Neural cell (in vitro differentiated cells): ENCODE data around the gene DNM1. TPM values are rescaled to one million over a fixed set of nuclear protein-coding genes. Genes with fewer than 3 reads are reported as not detected.

Experiments used
- H2AFZ ChIP-seq: fragments of 200-600, 300-800 bp; sonication (generic), shearing (Covaris generic); 2 replicates; pipeline ENCODE4 v1.6.0; 2014; ENCODE audit warnings: low read depth, mild to moderate bottlenecking, antibody characterized with exemption, low read length, moderate library complexity
- H3F3A ChIP-seq: fragments of 200-600 bp; shearing (Covaris generic); 2 replicates; pipeline ENCODE4 v1.6.1; 2016; ENCODE audit warnings: mild to moderate bottlenecking, moderate library complexity, mixed read lengths, antibody characterized with exemption, low read length; ENCODE audit not compliant: insufficient read depth, poor library complexity, severe bottlenecking
- H3K27ac ChIP-seq: fragments of 200-600, 300-800 bp; sonication (generic), shearing (Covaris generic); 2 replicates; pipeline ENCODE4 v1.5.1; 2014; ENCODE audit warnings: mild to moderate bottlenecking, low read length, moderate library complexity
- H3K27me3 ChIP-seq: fragments of 300-800, 200-600 bp; sonication (generic), shearing (Covaris generic); 2 replicates; pipeline ENCODE4 v1.6.0; 2014; ENCODE audit warnings: mild to moderate bottlenecking, low read depth, low read length, moderate library complexity; ENCODE audit not compliant: insufficient read depth
- H3K36me3 ChIP-seq: fragments of 300-800, 200-600 bp; sonication (generic), shearing (Covaris generic); 2 replicates; pipeline ENCODE4 v1.5.1; 2014; ENCODE audit warnings: mild to moderate bottlenecking, antibody characterized with exemption, low read length, moderate library complexity; ENCODE audit not compliant: insufficient read depth
- H3K4me2 ChIP-seq: fragments of 300-800, 200-600 bp; sonication (generic), shearing (Covaris generic); 2 replicates; pipeline ENCODE4 v1.6.0; 2014; ENCODE audit warnings: mild to moderate bottlenecking, low read length
- H3K4me3 ChIP-seq: fragments of 300-800, 200-600 bp; sonication (generic), shearing (Covaris generic); 2 replicates; pipeline ENCODE4 v1.5.1; 2014; ENCODE audit warnings: mild to moderate bottlenecking, low read length, moderate library complexity
- H3K79me2 ChIP-seq: fragments of 200-600 bp; shearing (Covaris generic); replicated peaks from 2 replicates; pipeline ENCODE4 v1.6.0; 2014; ENCODE audit warnings: mild to moderate bottlenecking, low read length, moderate library complexity; ENCODE audit not compliant: insufficient read depth
- H3K9ac ChIP-seq: fragments of 300-800, 200-600 bp; sonication (generic), shearing (Covaris generic); 2 replicates; pipeline ENCODE4 v1.6.1; 2016; ENCODE audit warnings: mild to moderate bottlenecking, low read length, mixed read lengths
- H3K9me2 ChIP-seq: fragments of 200-600 bp; shearing (Covaris generic); 2 replicates; pipeline ENCODE4 v1.6.1; 2016; ENCODE audit warnings: mild to moderate bottlenecking, low read length, mixed read lengths; ENCODE audit not compliant: insufficient read depth
- H3K9me3 ChIP-seq: fragments of 200-600, 300-800 bp; sonication (generic), shearing (Covaris generic); 2 replicates; pipeline ENCODE4 v1.6.1; 2016; ENCODE audit warnings: mild to moderate bottlenecking, mixed run types, low read length, moderate library complexity, mixed read lengths
- H4K20me1 ChIP-seq: fragments of 200-600 bp; shearing (Covaris generic); 2 replicates; pipeline ENCODE4 v1.6.1; 2016; ENCODE audit warnings: mild to moderate bottlenecking, mixed run types; ENCODE audit not compliant: insufficient read depth
- CTCF ChIP-seq: fragments of 450-650 bp; IDR thresholded peaks from 2 replicates; pipeline ENCODE4 v1.5.1; 2014; ENCODE audit warnings: antibody characterized with exemption, mild to moderate bottlenecking, moderate library complexity; ENCODE audit not compliant: poor library complexity, severe bottlenecking
- EP300 ChIP-seq: fragments of 450-650 bp; conservative IDR thresholded peaks from 2 replicates; pipeline ENCODE4 v1.6.1; 2014; ENCODE audit warnings: antibody characterized with exemption, mild to moderate bottlenecking, moderate library complexity; ENCODE audit not compliant: poor library complexity, severe bottlenecking
- EZH2 ChIP-seq: fragments of 200-600, 300-800 bp; shearing (Covaris generic), sonication (generic); IDR thresholded peaks from 2 replicates; pipeline ENCODE4 v1.6.1; 2014; ENCODE audit warnings: antibody characterized with exemption, low read length, borderline replicate concordance, mild to moderate bottlenecking; ENCODE audit not compliant: insufficient read depth, poor library complexity, severe bottlenecking
- MXI1 ChIP-seq: fragments of 450-650 bp; conservative IDR thresholded peaks from 2 replicates; pipeline ENCODE4 v1.6.1; 2014; ENCODE audit warnings: antibody characterized with exemption, mild to moderate bottlenecking; ENCODE audit not compliant: poor library complexity, severe bottlenecking
- RAD21 ChIP-seq: fragments of 450-650 bp; conservative IDR thresholded peaks from 2 replicates; pipeline ENCODE4 v1.6.1; 2014; ENCODE audit warnings: antibody characterized with exemption, mild to moderate bottlenecking, moderate library complexity
- REST ChIP-seq: IDR thresholded peaks from 2 replicates; pipeline ENCODE4 v1.6.1; 2012; ENCODE audit warnings: borderline replicate concordance
- SMC3 ChIP-seq: fragments of 450-650 bp; conservative IDR thresholded peaks from 2 replicates; pipeline ENCODE4 v1.6.1; 2014; ENCODE audit warnings: antibody characterized with exemption, mild to moderate bottlenecking, moderate library complexity; ENCODE audit not compliant: poor library complexity
- TAF1 ChIP-seq: IDR thresholded peaks from 2 replicates; pipeline ENCODE4 v1.6.1; 2012; ENCODE audit warnings: low read depth
- polyA plus RNA-seq: library from polyadenylated mRNA; depleted of rRNA; stranded (reverse); fragments of >200 nt; gene quantifications from 2 replicates; pipeline ENCODE4 v1.2.3, GENCODE V29; 2014

DNM1 gene
- polyA plus RNA-seq, 1 donor from 2014 or later = 104 TPM

GRCh38 chr9:128163523-128164306 lies 39.5 kb upstream of the DNM1 start:
- H4K20me1 ChIP-seq = no peaks in the 10 kb centered on the region
- H2AFZ ChIP-seq = no peak overlapping the region
- no peaks in the 10 kb centered on the region for H3K79me2 ChIP-seq
- H3K9me3 ChIP-seq = no peaks in the 10 kb centered on the region
- no peaks in the 10 kb centered on the region for H3K9me2 ChIP-seq
- H3K4me2 ChIP-seq = no peak overlapping the region
- no peaks in the 10 kb centered on the region for H3F3A ChIP-seq
- no peaks in the 10 kb centered on the region for H3K27me3 ChIP-seq
- TF ChIP-seq EP300 (no peak), TAF1 (no peak), SMC3 (no peak), CTCF (no peak), EZH2 (no peak)
- H3K4me3 ChIP-seq = no peak overlapping the region
- no peak overlapping the region for H3K9ac ChIP-seq
- no peak overlapping the region for H3K27ac ChIP-seq
- H3K36me3 ChIP-seq = peaks cover 3% of the 10 kb centered on the region

- Histone ChIP-seq H3K27me3 (no peaks in the 10 kb centered on the region), H3K27ac (no peak overlapping the region), H3F3A (no peaks in the 10 kb centered on the region), H3K36me3 (peaks cover 3% of the 10 kb centered on the region), H3K4me2 (no peak overlapping the region), H3K9ac (no peak overlapping the region), H3K9me3 (no peaks in the 10 kb centered on the region), H3K9me2 (no peaks in the 10 kb centered on the region), H3K79me2 (no peaks in the 10 kb centered on the region), H3K4me3 (no peak overlapping the region), H2AFZ (no peak overlapping the region), H4K20me1 (no peaks in the 10 kb centered on the region)
- no peak for TF ChIP-seq MXI1
- TF ChIP-seq REST = no peak
- no peak for TF ChIP-seq RAD21
- TF ChIP-seq EP300 = no peak
- TF ChIP-seq TAF1 = no peak
These were observed 38.8 kb upstream of the DNM1 start for GRCh38 chr9:128164307-128164885.
